Liver (tissue), 9 donors: ENCODE results near the gene XRRA1. TPM values are rescaled to one million over a fixed set of nuclear protein-coding genes. Genes with fewer than 3 reads are reported as not detected.

Experiments
- DNase-seq: peaks from one replicate; pipeline ENCODE4 v3.0.0-alpha.2; 2017; ENCODE audit warnings: low spot score
- H3K27ac ChIP-seq, 2 donors: one replicate each; pipeline ENCODE4 v1.7.0; 2013; ENCODE audit warnings: inconsistent platforms in 2 of 2, low read length in 2 of 2, control low read depth in 1 of 2, low read depth in 1 of 2, mild to moderate bottlenecking in 1 of 2
- H3K27me3 ChIP-seq, 4 donors: one replicate each; pipeline versions ENCODE4 v1.6.1 to v1.7.0; 2013; ENCODE audit warnings: low read length in 3 of 4, inconsistent platforms in 1 of 4, mild to moderate bottlenecking in 1 of 4, moderate library complexity in 1 of 4; ENCODE audit not compliant: control insufficient read depth in 4 of 4, insufficient read depth in 4 of 4
- H3K36me3 ChIP-seq, 4 donors: one replicate each; pipeline versions ENCODE4 v1.6.1 to v1.7.0; 2013; ENCODE audit warnings: low read length in 3 of 4, mild to moderate bottlenecking in 3 of 4, low read depth in 1 of 4, moderate library complexity in 1 of 4; ENCODE audit not compliant: control insufficient read depth in 4 of 4, insufficient read depth in 3 of 4
- H3K4me1 ChIP-seq, 4 donors: one replicate each; pipeline versions ENCODE4 v1.6.1 to v1.7.0; 2013; ENCODE audit warnings: low read length in 3 of 4, mild to moderate bottlenecking in 3 of 4, moderate library complexity in 1 of 4; ENCODE audit not compliant: control insufficient read depth in 4 of 4, insufficient read depth in 4 of 4
- H3K4me3 ChIP-seq, 3 donors: one replicate each; pipeline versions ENCODE4 v1.6.1 to v1.7.0; 2013; ENCODE audit warnings: low read length in 3 of 3, control low read depth in 1 of 3, low read depth in 1 of 3, mild to moderate bottlenecking in 1 of 3
- H3K9ac ChIP-seq, 2 donors: one replicate each; pipeline ENCODE4 v1.7.0; 2013; ENCODE audit warnings: low read length in 2 of 2, mild to moderate bottlenecking in 2 of 2, moderate library complexity in 2 of 2, control low read depth in 1 of 2, low read depth in 1 of 2
- H3K9me3 ChIP-seq, 4 donors: one replicate each; pipeline versions ENCODE4 v1.6.1 to v1.7.0; 2013; ENCODE audit warnings: low read length in 3 of 4; ENCODE audit not compliant: control insufficient read depth in 4 of 4
- ATF3 ChIP-seq: IDR thresholded peaks from 2 replicates; pipeline ENCODE4 v1.6.1; 2016; ENCODE audit warnings: antibody characterized with exemption
- CTCF ChIP-seq: fragments of 150-350 bp; IDR thresholded peaks from 2 replicates; pipeline ENCODE4 v1.5.1; 2017; ENCODE audit warnings: improper control_type of control experiment, low read depth, low read length; ENCODE audit not compliant: missing input control
- EGR1 ChIP-seq, 2 donors: IDR thresholded peaks; 2 replicates each; pipeline ENCODE4 v1.6.1; 2016 to 2018; ENCODE audit warnings: antibody characterized with exemption in 2 of 2, low read depth in 2 of 2
- FOXA1 ChIP-seq: IDR thresholded peaks from 2 replicates; pipeline ENCODE4 v1.6.1; 2016; ENCODE audit warnings: antibody characterized with exemption
- FOXA2 ChIP-seq: IDR thresholded peaks from 2 replicates; pipeline ENCODE4 v1.6.1; 2016; ENCODE audit warnings: antibody characterized with exemption
- GABPA ChIP-seq, 2 donors: IDR thresholded peaks in 1 of 2; conservative IDR thresholded peaks in 1 of 2; 2 replicates each; pipeline ENCODE4 v1.6.1; 2016; ENCODE audit warnings: antibody characterized with exemption in 2 of 2, mild to moderate bottlenecking in 1 of 2, moderate library complexity in 1 of 2
- HNF4A ChIP-seq, 2 donors: conservative IDR thresholded peaks; 2 replicates each; pipeline ENCODE4 v1.6.1; 2016; ENCODE audit warnings: antibody characterized with exemption in 2 of 2, mild to moderate bottlenecking in 2 of 2
- HNF4G ChIP-seq: IDR thresholded peaks from 2 replicates; pipeline ENCODE4 v1.6.1; 2016; ENCODE audit warnings: antibody characterized with exemption
- JUND ChIP-seq, 2 donors: IDR thresholded peaks; 2 replicates each; pipeline ENCODE4 v1.6.1; 2016; ENCODE audit warnings: antibody characterized with exemption in 2 of 2
- MAX ChIP-seq: IDR thresholded peaks from 2 replicates; pipeline ENCODE4 v1.6.1; 2016; ENCODE audit warnings: antibody characterized with exemption
- NR2F2 ChIP-seq: IDR thresholded peaks from 2 replicates; pipeline ENCODE4 v1.6.1; 2016; ENCODE audit warnings: antibody characterized with exemption
- RAD21 ChIP-seq, 2 donors: IDR thresholded peaks; 2 replicates each; pipeline ENCODE4 v1.6.1; 2016; ENCODE audit warnings: antibody characterized with exemption in 2 of 2, mild to moderate bottlenecking in 2 of 2
- REST ChIP-seq: IDR thresholded peaks from 2 replicates; pipeline ENCODE4 v1.6.1; 2016; ENCODE audit warnings: antibody characterized with exemption, mild to moderate bottlenecking
- RXRA ChIP-seq, 2 donors: IDR thresholded peaks; 2 replicates each; pipeline ENCODE4 v1.6.1; 2017 to 2018; ENCODE audit warnings: antibody characterized with exemption in 2 of 2, mild to moderate bottlenecking in 1 of 2
- SP1 ChIP-seq: IDR thresholded peaks from 2 replicates; pipeline ENCODE4 v1.6.1; 2018; ENCODE audit warnings: antibody characterized with exemption, mild to moderate bottlenecking
- TAF1 ChIP-seq: conservative IDR thresholded peaks from 2 replicates; pipeline ENCODE4 v1.6.1; 2016; ENCODE audit warnings: antibody characterized with exemption, mild to moderate bottlenecking
- YY1 ChIP-seq: IDR thresholded peaks from 2 replicates; pipeline ENCODE4 v1.6.1; 2016; ENCODE audit warnings: antibody characterized with exemption, mild to moderate bottlenecking
- ZBTB33 ChIP-seq: IDR thresholded peaks from 2 replicates; pipeline ENCODE4 v1.6.1; 2016; ENCODE audit warnings: antibody characterized with exemption
- WGBS: extraction: QIAGEN DNeasy Blood & Tissue Kit; methylation state at CpG from one replicate; pipeline ENCODE4 v1.1.7; 2013; 5-methylcytosine and 5-hydroxymethylcytosine counted together
- polyA plus RNA-seq, 2 donors: library from polyadenylated mRNA; stranded (reverse) in 1 of 2; unstranded in 1 of 2; fragments of 200-250 nt in 1 of 2; fragments of >200 nt in 1 of 2; fragmentation: Nextera tagmentation in 1 of 2; extraction: Ambion mirVana in 1 of 2; gene quantifications; one replicate each; pipeline versions ENCODE4 v1.2.1 to v1.2.3, GENCODE V29; 2013 to 2015
- total RNA-seq, 2 donors: library from RNA; depleted of rRNA; stranded (reverse); fragments of >200 nt; gene quantifications; one replicate each; pipeline ENCODE4 v1.2.3, GENCODE V29; 2014
- donor health status: healthy.
- donor health status: healthy.
- donor health status: healthy.
- donor health status: healthy.
- donor health status: healthy.

XRRA1 gene
- total RNA-seq: 10 to 100 TPM in 1 of 2 donors, 1 to 10 TPM in 1; 3.8 to 11.6 TPM
- 1 to 10 TPM; 5.0 to 6.2 TPM for polyA plus RNA-seq

- Histone ChIP-seq H3K36me3 (peaks cover 0 to 5% (median 2%) of the 10 kb centered on the region in 4 donors), H3K4me3 (peak within 1 kb of the TSS; percentile 64 to 100 (median 98)), H3K4me1 (peaks cover 7 to 26% (median 16%) of the 10 kb centered on the region in 4 donors), H3K9me3 (no peaks in the 10 kb centered on the region), H3K27me3 (no peaks in the 10 kb centered on the region), H3K9ac (peak within 1 kb of the TSS; percentile 98 to 99), H3K27ac (peak within 1 kb of the TSS; percentile 73 to 85)
- peak; percentile 95 for DNase-seq
- no peak for TF ChIP-seq FOXA1
- TF ChIP-seq NR2F2: no peak
- no peak for TF ChIP-seq ATF3
- peak; percentile 94 for TF ChIP-seq MAX
- no peak for TF ChIP-seq JUND (IDR thresholded peaks at IDR 0.05)
- TF ChIP-seq SP1: peak; percentile 88
- TF ChIP-seq FOXA2: peak; percentile 7
- peak; percentile 54 to 73 for TF ChIP-seq RXRA (IDR thresholded peaks at IDR 0.05)
- no peak for TF ChIP-seq HNF4G
- peak; percentile 94 for TF ChIP-seq ZBTB33
- peak in 1 of 2 donors; percentile 46 for TF ChIP-seq RAD21 (IDR thresholded peaks at IDR 0.05)
- TF ChIP-seq REST: peak; percentile 57
- peak in 1 of 2 donors; percentile 69 for TF ChIP-seq GABPA (IDR thresholded peaks at IDR 0.05 in 1 of 2, conservative IDR thresholded peaks at IDR 0.05 in 1 of 2)
- TF ChIP-seq CTCF: no peak
- TF ChIP-seq EGR1 (IDR thresholded peaks at IDR 0.05; ENCODE audit: low read depth in 2 of 2): no peak
- TF ChIP-seq HNF4A (conservative IDR thresholded peaks at IDR 0.05): peak in 1 of 2 donors; percentile 31
- TF ChIP-seq TAF1: peak; percentile 68
- peak; percentile 100 for TF ChIP-seq YY1
- WGBS: under 1% methylated on average over 67 of the region's 67 CpGs
Observed at GRCh38 chr11:74948898-74949752, at the start of gene XRRA1, which contains the start of gene SPCS2. Gene XRRA1, minus strand, starts transcription at chr11:74949091. Its CDS starts 8,213 bp downstream, at chr11:74940878. Gene SPCS2, plus strand, starts transcription at chr11:74949266. Its CDS starts 20 bp downstream, at chr11:74949286.
